Measurements from ENCODE around the gene ATP1A3.

The ATP1A3 gene

GRCh38 chr19:41928754-41929535, 65.1 kb downstream of the ATP1A3 start:
- DNase-seq (ENCODE audit: low read depth), result no peak

DNA sequence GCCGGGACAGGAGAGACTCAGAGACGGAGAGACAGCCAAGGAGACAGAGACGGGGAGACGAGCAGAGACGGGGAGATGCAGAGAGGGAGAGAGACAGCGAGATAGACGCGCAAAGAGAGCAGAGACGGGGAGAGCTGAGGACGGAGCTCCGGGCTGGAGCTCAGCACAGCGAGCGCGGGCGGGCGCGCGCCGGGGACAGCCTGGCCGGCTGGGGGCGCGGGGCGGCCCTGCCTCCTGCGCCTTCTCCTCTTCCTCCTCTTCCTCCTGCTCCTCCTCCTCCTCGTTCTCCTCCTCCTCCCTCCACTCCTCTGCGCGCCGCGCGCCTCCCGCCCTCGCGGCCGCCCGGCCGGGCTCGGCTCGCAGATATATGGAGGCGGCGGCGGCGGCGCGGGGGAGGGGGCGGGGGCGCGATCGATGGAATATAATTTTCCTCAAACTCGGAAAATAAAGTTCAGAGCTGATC, 65.8 kb downstream of the ATP1A3 start, which contains the start of gene ERFL:
ERFL (minus strand) TSS at position 229 of the 463 bp plus-strand sequence. CDS start 15,530 bp downstream, outside the sequence.
- no peak for DNase-seq (ENCODE audit: low read depth)

DNA sequence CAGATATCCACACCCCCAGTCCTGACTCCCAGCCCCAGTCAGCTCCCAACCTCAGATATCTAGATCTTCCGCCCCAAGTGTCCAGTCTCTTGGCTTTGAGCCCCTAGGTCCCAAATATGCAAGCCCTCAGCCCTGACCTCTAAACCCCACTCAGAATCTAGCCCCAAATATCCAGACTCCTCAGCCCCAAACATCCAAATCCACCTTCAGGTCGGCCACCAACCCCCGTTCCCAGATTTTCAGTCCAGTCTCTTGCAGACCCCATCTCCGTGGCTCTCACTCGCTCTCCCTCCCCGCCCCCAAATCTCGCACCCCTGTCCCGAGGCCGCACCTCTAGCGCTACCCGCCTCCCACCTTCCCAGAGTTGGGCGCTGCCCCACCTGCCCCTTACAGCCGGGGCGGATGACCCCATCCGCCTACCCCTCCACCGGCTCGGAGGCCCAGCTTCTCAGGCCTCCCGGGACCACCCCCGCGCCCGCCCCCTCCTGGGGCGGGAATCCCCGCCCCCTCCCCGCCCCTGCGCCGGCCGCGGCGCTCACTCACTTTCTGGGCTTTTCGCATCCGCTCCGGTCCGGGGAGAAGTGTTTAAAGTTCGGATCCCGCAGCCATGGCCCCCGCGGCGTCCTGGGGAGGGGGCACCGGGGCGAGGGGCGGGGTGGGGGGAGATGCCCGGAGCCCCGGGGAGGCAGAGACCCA, 66.4 kb downstream of the ATP1A3 start:
- DNase-seq (ENCODE audit: low read depth), result no peak

DNA sequence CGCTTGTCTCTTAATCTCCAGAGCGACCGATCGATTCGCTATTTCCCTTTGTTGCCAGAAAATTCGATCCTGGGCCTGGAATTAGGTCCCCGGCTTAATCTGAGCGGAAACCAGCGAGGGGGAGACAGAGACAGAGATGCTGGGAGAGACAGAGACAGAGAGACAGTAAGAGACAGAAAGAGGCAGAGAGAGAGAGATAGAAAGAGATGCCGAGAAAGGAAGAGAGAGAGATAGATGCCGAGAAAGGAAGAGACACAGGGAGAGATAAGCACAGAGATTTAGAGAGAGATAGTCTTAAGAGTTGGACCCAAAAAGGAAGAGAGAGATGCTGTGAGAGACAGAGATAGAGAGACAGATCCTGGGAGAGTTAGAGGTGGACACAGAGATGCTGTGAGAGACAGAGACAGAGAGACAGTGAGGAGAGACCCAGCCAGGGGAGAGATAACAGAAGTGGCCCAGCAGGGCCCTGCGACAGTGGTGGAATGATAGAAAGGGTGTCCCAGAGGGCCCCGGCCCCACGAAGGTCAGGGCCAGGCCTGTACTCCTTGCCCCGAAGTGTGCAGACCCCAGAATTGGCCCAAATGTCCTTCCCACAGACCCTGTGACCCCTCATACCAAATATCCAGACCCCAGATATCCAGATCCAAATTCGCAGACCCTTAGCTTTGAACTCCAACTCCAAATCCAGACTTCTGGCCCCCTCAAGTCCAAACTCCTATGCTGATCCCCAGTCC, 67.1 kb downstream of the ATP1A3 start:
- no peak for DNase-seq (ENCODE audit: low read depth)

DNA sequence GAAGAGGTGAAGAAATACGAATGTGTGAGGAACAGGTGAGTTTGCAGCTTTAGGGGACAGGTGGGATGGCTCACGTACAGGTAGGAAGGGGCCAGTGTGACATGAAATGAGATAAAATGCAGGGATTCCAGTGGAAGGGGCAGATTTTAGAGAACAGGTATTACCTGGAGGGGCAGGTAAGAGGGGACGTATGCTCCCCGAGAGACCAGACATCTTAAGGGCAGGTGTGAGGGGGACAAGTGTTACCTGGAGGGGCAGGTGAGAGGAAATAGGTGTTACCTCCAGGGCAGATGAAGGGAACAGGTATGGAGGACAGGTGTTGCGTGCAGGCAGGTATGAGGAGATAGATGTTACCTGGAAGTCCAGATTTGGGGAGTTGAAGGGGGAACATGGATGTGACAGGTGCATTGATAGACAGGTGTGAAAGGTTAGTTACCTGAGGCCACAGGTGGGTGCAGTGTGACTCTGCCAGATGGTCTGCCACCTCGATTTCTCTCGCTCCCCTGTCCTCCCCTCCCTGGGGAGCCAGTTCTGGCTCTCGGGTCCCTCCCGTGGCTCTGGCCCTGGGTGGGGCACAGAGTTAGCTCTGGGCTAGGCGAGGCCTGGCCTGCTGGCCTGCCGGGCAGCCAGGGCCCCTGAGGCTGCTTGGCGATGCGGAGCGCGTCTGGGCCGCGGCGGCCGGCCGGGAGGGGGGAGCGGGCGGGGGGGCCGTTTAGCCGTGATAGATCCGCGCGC, 67.8 kb downstream of the ATP1A3 start:
- DNase-seq (ENCODE audit: low read depth), result no peak

GRCh38 chr19:41925208-41926003, 68.6 kb downstream of the ATP1A3 start:
- no peak for DNase-seq (ENCODE audit: low read depth)

DNA sequence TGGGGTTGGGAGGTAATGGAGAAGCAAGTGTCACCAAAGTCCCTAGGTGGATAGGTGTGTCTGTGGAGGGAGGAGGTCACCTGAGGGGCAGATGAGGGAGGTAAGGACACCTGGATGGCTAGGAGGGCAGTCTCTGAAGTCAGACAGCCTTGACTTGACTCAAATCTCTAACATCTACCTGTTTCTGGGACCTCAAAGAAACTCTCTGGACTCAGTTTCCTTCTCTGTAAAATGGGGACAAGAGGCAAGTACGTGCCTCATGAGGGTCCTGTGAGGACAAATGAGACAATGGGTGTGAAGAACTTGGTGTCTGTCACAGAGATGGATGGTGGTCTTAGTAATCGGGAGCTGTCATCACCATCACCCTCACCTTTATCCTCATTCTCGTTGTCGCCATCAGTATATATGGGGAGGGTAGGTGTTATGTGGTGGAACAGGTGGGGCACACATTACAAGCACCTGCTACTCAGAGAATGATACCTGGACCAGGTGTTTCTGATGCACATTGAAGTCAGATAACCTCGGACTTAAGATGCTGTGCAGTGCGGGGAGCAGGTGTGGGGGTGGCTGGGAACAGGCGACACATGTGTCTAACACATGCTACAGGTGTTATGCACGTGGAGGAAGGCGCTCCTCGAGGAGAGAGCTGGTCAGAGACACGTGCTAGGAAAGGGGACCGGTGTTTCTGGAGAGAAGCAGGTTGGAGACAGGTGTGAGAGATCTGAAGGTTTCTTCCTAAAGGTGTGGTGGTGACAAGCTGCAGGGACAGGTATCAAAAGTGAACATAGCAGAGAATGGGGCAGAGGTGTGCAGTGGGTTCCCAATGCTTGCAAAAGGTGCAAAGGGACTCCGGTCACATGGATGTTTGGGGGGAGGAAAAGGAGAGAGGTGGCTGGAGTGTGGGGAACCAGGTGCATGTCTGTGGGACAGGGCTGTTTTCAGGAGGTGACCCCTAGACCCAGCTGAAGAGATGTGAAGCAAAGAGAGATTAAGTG, 69.6 kb downstream of the ATP1A3 start:
- DNase-seq (ENCODE audit: low read depth), result no peak

- no peak for DNase-seq (ENCODE audit: low read depth)
Measured at GRCh38 chr19:41923045-41923788, 70.8 kb downstream of the ATP1A3 start.

DNA sequence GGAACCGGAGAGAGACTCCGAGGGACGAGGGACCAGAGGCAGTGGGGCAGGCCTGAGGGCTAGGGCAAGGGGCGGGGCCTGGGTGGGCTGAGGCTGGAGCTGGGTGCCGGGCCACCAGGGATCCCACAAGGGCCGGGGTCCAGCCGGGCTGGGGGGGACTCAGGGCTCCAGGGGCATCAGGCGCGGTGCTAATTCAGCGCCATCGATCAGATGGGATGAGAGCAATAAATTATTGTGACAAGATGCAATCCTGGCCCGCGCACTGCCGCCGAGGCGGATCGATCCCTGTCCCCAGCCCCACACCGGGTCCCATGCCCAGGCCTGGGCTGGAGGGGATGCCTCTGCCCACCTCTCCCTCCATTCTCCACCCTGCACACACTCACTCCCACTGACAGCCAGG, 71.4 kb downstream of the ATP1A3 start:
- DNase-seq (ENCODE audit: low read depth), result no peak

DNA sequence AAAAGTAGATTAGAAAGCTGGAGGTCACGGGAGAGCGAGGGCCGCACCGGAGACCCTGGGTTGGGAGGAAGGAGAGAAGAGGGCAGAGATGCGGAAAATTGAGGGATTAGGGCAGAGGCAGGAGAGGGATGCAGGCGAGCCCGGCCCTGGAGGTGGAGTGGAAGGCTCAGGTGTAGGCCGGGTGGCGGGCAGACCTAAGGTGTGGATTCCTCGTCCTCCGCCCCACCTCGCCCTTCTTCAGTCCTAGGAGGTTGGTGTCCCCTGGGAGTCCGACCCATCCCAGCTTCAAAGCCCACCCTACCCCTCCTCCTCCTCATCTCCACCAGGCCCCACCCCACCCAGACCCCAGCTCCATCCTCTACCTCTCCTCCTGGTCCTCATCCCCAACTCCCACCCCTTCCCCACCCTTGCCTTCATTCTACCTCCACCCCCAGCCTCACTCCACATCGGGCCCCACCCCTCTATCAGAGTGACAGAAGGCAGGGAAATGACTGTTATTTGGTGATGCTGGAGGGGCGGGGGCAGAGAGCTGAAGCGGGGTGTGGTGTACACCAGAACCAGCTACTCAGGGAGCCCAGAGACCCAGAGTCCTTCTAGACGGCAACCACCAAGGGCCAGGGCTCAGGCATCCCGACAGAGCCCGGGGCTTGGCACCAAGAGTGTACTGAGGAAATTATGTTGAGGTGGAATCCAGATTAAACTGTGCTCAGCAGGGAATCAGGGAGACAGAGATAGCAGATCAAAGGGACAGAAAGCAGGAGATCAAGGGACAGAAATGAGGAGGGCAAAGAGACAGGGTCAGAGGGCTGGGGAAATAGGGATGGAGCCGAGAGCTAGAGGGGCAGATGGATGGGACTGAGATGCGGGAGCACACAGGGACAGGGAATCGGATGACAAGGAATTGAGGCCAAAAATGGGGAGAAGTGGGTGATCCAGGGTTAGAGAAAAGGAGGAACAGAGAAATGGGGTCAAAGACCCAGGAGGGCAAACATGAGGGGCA, 72.2 kb downstream of the ATP1A3 start:
- DNase-seq (ENCODE audit: low read depth), result no peak

GRCh38 chr19:41920882-41921576, 73.0 kb downstream of the ATP1A3 start:
- no peak for DNase-seq (ENCODE audit: low read depth)

GRCh38 chr19:41919948-41920712, 73.9 kb downstream of the ATP1A3 start:
- DNase-seq (ENCODE audit: low read depth), result no peak

DNA sequence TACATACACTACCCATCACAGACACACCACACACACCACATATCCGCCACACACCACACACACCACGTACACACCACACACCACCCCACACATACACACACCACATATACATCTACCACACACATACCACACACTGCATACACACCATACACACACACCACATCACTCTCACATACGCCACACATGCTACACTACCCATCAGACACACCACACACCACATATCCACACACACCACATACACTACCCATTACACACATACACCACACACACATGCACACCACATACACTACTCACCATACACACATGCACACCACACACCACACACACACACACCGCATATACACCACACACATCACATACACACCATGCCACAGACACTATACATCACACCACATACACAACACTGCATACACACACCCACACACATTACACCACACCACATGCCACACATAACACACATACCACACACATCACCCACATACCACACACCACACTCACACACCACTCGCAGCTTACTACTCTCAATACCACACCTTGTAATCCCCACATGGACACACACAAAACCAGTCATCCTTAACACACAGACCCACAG, 75.3 kb downstream of the ATP1A3 start:
- DNase-seq (ENCODE audit: low read depth), result no peak

- DNase-seq (ENCODE audit: low read depth), result no peak
Measured at GRCh38 chr19:41918095-41918494, 75.9 kb downstream of the ATP1A3 start.

DNA sequence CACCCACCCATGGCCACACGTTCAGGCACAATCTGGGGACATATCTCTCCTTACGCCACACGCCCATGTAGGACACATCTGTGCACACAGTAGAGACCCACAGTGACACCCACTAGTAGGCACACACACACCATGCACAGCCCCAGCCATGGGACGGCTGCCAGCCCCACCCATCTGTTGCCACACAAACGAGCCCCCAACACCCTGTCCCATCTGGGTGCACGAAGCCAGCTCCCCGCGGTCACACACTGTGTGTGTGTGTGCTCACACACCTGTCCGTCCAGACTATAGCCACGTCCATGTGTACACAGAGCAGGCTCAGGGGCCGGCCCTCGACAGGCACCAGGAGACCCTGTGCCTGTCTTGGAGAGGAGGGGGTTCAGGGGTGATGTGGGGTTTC, 76.4 kb downstream of the ATP1A3 start:
- DNase-seq (ENCODE audit: low read depth), result no peak
